Parathyroid adenoma (tissue), 2 donors: Measurements from ENCODE around the gene TMTC3.
"Not testable (repeated sequence)": the region's sequence is repeated elsewhere in the genome, so short reads cannot be mapped to it uniquely, and the experiment has no call there.

Experiments used
- H2AFZ ChIP-seq: fragments of 300-600 bp; sonication (generic); one replicate; pipeline ENCODE4 v1.7.0; 2017; ENCODE audit warnings: antibody characterized with exemption, mild to moderate bottlenecking
- H3K27ac ChIP-seq: fragments of 300-600 bp; sonication (generic); one replicate; pipeline ENCODE4 v1.7.0; 2017
- H3K27me3 ChIP-seq: fragments of 300-600 bp; sonication (generic); one replicate; pipeline ENCODE4 v1.7.0; 2017; ENCODE audit warnings: low read length; ENCODE audit not compliant: control insufficient read depth, insufficient read depth
- H3K36me3 ChIP-seq: fragments of 300-600 bp; sonication (generic); one replicate; pipeline ENCODE4 v1.7.0; 2017; ENCODE audit warnings: low read length; ENCODE audit not compliant: control insufficient read depth, insufficient read depth
- H3K4me1 ChIP-seq: fragments of 300-600 bp; sonication (generic); one replicate; pipeline ENCODE4 v1.7.0; 2017; ENCODE audit warnings: control low read depth
- H3K4me2 ChIP-seq: fragments of 300-600 bp; sonication (generic); one replicate; pipeline ENCODE4 v1.7.0; 2017; ENCODE audit warnings: low read length
- H3K4me3 ChIP-seq: fragments of 300-600 bp; sonication (generic); one replicate; pipeline ENCODE4 v1.7.0; 2017; ENCODE audit warnings: low read depth, low read length
- H3K79me2 ChIP-seq: fragments of 300-600 bp; sonication (generic); one replicate; pipeline ENCODE4 v1.7.0; 2017; ENCODE audit warnings: control low read depth
- H3K9ac ChIP-seq: fragments of 300-600 bp; sonication (generic); one replicate; pipeline ENCODE4 v1.7.0; 2017; ENCODE audit warnings: mild to moderate bottlenecking
- H3K9me3 ChIP-seq: fragments of 300-600 bp; sonication (generic); one replicate; pipeline ENCODE4 v1.7.0; 2017; ENCODE audit warnings: low read length; ENCODE audit not compliant: control insufficient read depth
- CTCF ChIP-seq: fragments of 300-600 bp; sonication (generic); IDR thresholded peaks from one replicate; pipeline ENCODE4 v1.7.0; 2017; ENCODE audit warnings: antibody characterized with exemption, mild to moderate bottlenecking
- donor health status: primary hyperparathyroidism.

The TMTC3 gene

GRCh38 chr12:88208661-88209060 is 66.6 kb downstream of the TMTC3 start:
- Histone ChIP-seq H3K79me2 (no peaks in the 10 kb centered on the region), H3K4me2 (no peak overlapping the region), H3K27me3 (no peaks in the 10 kb centered on the region), H3K9ac (no peak overlapping the region), H3K27ac (no peak overlapping the region), H3K36me3 (no peaks in the 10 kb centered on the region), H3K4me3 (no peak overlapping the region), H3K9me3 (no peaks in the 10 kb centered on the region), H3K4me1 (no peaks in the 10 kb centered on the region), H2AFZ (no peak overlapping the region)
- no peak for TF ChIP-seq CTCF

DNA sequence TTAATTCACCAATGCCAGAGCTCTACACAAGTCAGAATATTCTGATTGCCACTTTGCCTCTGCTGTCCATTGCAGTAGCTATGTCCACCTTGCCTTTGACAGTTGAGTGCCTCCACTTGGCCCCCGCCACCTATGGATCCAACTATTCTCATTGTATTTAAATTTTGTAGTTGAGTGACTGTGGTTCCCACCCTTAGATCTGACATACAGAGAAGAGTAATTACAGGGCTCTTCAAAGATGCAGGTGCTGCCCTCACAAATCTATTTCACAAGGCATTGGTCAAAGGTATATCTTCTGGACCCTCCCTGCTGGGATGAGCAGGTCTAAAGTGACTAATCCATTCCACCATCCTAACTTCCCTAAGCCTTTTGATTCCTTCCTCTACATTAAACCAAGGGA is 68.2 kb downstream of the TMTC3 start:
- not testable (repeated sequence) for H3K27ac ChIP-seq, H3K4me3 ChIP-seq, H3K9ac ChIP-seq, H2AFZ ChIP-seq, H3K36me3 ChIP-seq, H3K9me3 ChIP-seq, H3K79me2 ChIP-seq, H3K27me3 ChIP-seq, H3K4me1 ChIP-seq, H3K4me2 ChIP-seq

- no peak for TF ChIP-seq CTCF
- Histone ChIP-seq H3K9ac (no peak overlapping the region), H3K27me3 (no peaks in the 10 kb centered on the region), H3K4me2 (no peak overlapping the region), H2AFZ (no peak overlapping the region), H3K36me3 (no peaks in the 10 kb centered on the region), H3K4me3 (no peak overlapping the region), H3K27ac (no peak overlapping the region), H3K9me3 (no peaks in the 10 kb centered on the region), H3K79me2 (no peaks in the 10 kb centered on the region), H3K4me1 (no peaks in the 10 kb centered on the region)
Measured at GRCh38 chr12:88218293-88218692, 76.2 kb downstream of the TMTC3 start.

DNA sequence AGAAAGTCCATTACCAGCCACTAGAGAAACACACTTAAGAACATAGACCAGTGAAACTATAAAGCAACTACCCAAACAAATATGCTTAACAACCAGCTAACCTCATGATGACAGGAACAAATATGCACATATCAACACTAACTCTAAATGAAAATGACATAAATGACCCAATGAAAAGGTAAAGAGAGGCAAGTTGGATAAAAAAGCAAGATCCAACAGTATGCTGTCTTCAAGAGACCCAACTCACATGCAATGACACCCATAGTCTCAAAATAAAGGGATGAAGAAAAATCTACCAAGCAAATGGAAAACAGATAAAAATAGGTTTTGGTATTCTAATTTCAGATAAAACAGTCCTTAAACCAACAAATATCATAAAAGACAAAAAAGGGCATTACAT is 77.8 kb downstream of the TMTC3 start:
- no peak for TF ChIP-seq CTCF
- Histone ChIP-seq H3K9ac (no peak overlapping the region), H3K79me2 (no peaks in the 10 kb centered on the region), H3K4me2 (no peak overlapping the region), H3K4me3 (no peak overlapping the region), H3K36me3 (no peaks in the 10 kb centered on the region), H3K27ac (no peak overlapping the region), H3K27me3 (no peaks in the 10 kb centered on the region), H2AFZ (no peak overlapping the region), H3K4me1 (no peaks in the 10 kb centered on the region), H3K9me3 (no peaks in the 10 kb centered on the region)

DNA sequence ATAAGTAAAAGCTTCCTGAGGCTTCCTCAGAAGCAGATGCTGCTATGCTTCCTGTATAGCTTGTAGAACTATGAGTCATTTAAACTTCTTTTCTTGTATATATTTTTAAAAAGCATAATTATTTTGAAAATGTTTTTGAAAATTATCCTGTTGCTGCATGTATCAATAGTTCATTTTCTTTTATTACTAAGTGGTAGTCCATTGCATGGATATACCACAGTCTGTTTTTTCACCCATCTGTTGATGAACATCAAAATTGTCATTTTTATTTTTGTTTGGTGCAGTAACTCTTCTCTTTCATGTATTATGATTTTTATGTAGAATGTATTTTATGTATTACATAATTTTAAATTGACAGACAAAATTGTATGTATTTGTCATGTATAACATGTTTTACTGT is 81.4 kb downstream of the TMTC3 start:
- TF ChIP-seq CTCF = no peak
- Histone ChIP-seq H3K27me3 (no peaks in the 10 kb centered on the region), H3K4me2 (no peak overlapping the region), H2AFZ (no peak overlapping the region), H3K79me2 (no peaks in the 10 kb centered on the region), H3K9ac (no peak overlapping the region), H3K27ac (no peak overlapping the region), H3K4me1 (no peaks in the 10 kb centered on the region), H3K36me3 (no peaks in the 10 kb centered on the region), H3K4me3 (no peak overlapping the region), H3K9me3 (peaks cover 3% of the 10 kb centered on the region)
